C4-2B (cell line): ENCODE results near the gene DGKQ.

Experiments used
- CTCF ChIP-seq: fragments of 450-650 bp; conservative IDR thresholded peaks from 2 replicates; pipeline ENCODE4 v1.5.1; 2017; ENCODE audit warnings: mild to moderate bottlenecking
- ZFX ChIP-seq: fragments of 450-650 bp; IDR thresholded peaks from 2 replicates; pipeline ENCODE4 v1.6.1; 2017

- TF ChIP-seq CTCF (no peak), ZFX (no peak)
These were observed 25.1 kb downstream of the DGKQ start for GRCh38 chr4:948101-948935.
